ENCODE measurements around the gene ZNF677.
A peak's percentile ranks its signal among the peaks of the same experiment; 100 is the strongest.
"Not testable (repeated sequence)": the region's sequence is repeated elsewhere in the genome, so short reads cannot be mapped to it uniquely, and the experiment has no call there.

Gene ZNF677

DNA sequence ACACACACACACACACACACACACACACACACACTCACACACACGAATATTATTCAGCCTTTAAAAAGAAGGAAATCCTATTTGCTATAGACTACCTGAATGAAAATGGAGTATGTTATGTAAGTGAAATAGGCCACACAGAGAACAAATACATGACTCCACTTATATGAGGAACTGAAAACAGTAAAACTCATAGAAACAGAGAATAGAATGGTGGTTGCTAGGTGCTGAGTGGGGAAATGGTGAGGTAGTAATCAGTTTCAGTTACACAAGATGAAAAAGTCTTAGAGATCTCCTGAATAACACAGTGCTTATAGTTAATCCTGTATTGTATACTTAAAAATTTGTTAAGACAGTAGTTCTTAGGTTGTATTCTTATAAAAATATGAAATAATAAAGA, 8.2 kb downstream of the ZNF677 start:
- Histone ChIP-seq H3K27me3 (ENCODE audit: control insufficient read depth, insufficient read depth, low read length) (no peaks in the 10 kb centered on the region), H3K9ac (ENCODE audit: low read length) (no peak overlapping the region), H3K4me1 (ENCODE audit: control insufficient read depth, low read depth, low read length) (no peaks in the 10 kb centered on the region), H3K4me3 (ENCODE audit: low read length) (no peak overlapping the region), H3K9me3 (ENCODE audit: control insufficient read depth, low read depth, low read length) (peaks cover 69% of the 10 kb centered on the region), H3K27ac (ENCODE audit: low read length) (no peak overlapping the region), H3K36me3 (ENCODE audit: control insufficient read depth, low read depth, low read length) (peaks cover 40% of the 10 kb centered on the region)

GRCh38 chr19:53237114-53237777, 17.4 kb downstream of the ZNF677 start:
- no peak overlapping the region for H3K27ac ChIP-seq (ENCODE audit: low read length)
- no peak overlapping the region for H3K9ac ChIP-seq (ENCODE audit: low read length)
- H3K4me3 ChIP-seq (ENCODE audit: low read length), result no peak overlapping the region
- H3K4me1 ChIP-seq (ENCODE audit: control insufficient read depth, low read depth, low read length), result no peaks in the 10 kb centered on the region
- no peaks in the 10 kb centered on the region for H3K27me3 ChIP-seq (ENCODE audit: control insufficient read depth, insufficient read depth, low read length)
- H3K9me3 ChIP-seq (ENCODE audit: control insufficient read depth, low read depth, low read length), result peaks cover 70% of the 10 kb centered on the region
- H3K36me3 ChIP-seq (ENCODE audit: control insufficient read depth, low read depth, low read length), result peaks cover 31% of the 10 kb centered on the region

GRCh38 chr19:53224606-53225005, 30.1 kb downstream of the ZNF677 start:
- H3K9ac ChIP-seq (ENCODE audit: low read length), result no peak overlapping the region
- H3K27ac ChIP-seq (ENCODE audit: low read length), result no peak overlapping the region
- no peak overlapping the region for H3K4me3 ChIP-seq (ENCODE audit: low read length)
- H3K36me3 ChIP-seq (ENCODE audit: control insufficient read depth, low read depth, low read length), result no peaks in the 10 kb centered on the region
- no peaks in the 10 kb centered on the region for H3K27me3 ChIP-seq (ENCODE audit: control insufficient read depth, insufficient read depth, low read length)
- peaks cover 42% of the 10 kb centered on the region for H3K9me3 ChIP-seq (ENCODE audit: control insufficient read depth, low read depth, low read length)
- no peaks in the 10 kb centered on the region for H3K4me1 ChIP-seq (ENCODE audit: control insufficient read depth, low read depth, low read length)

GRCh38 chr19:53222716-53223115, 32.0 kb downstream of the ZNF677 start:
- not testable (repeated sequence) for H3K4me3 ChIP-seq (ENCODE audit: low read length); H3K36me3 ChIP-seq (ENCODE audit: control insufficient read depth, low read depth, low read length); H3K27me3 ChIP-seq (ENCODE audit: control insufficient read depth, insufficient read depth, low read length); H3K9ac ChIP-seq (ENCODE audit: low read length); H3K27ac ChIP-seq (ENCODE audit: low read length); H3K4me1 ChIP-seq (ENCODE audit: control insufficient read depth, low read depth, low read length)
- H3K9me3 ChIP-seq (ENCODE audit: control insufficient read depth, low read depth, low read length), result peaks cover 35% of the 10 kb centered on the region

- no peaks in the 10 kb centered on the region for H3K4me1 ChIP-seq (ENCODE audit: control insufficient read depth, low read depth, low read length)
- no peak overlapping the region for H3K9ac ChIP-seq (ENCODE audit: low read length)
- H3K9me3 ChIP-seq (ENCODE audit: control insufficient read depth, low read depth, low read length), result peaks cover 53% of the 10 kb centered on the region
- H3K4me3 ChIP-seq (ENCODE audit: low read length), result no peak overlapping the region
- no peaks in the 10 kb centered on the region for H3K36me3 ChIP-seq (ENCODE audit: control insufficient read depth, low read depth, low read length)
- H3K27ac ChIP-seq (ENCODE audit: low read length), result no peak overlapping the region
- no peaks in the 10 kb centered on the region for H3K27me3 ChIP-seq (ENCODE audit: control insufficient read depth, insufficient read depth, low read length)
Measured at GRCh38 chr19:53212703-53213320, 41.9 kb downstream of the ZNF677 start.

DNA sequence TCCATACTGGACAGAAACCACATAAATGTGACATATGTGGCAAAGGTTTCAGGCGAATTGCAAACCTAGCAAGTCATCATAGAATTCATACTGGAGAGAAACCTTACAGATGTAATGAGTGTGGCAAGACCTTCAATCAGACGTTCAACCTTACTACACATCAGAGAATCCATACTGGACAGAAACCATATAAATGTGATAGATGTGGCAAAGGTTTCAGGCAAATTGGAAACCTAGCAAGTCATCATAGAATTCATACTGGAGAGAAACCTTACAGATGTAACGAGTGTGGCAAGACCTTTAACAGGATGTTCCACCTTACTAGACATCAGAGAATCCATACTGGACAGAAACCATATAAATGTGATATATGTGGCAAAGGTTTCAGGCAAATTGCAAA, 43.1 kb downstream of the ZNF677 start:
- not testable (repeated sequence) for H3K27ac ChIP-seq (ENCODE audit: low read length); H3K27me3 ChIP-seq (ENCODE audit: control insufficient read depth, insufficient read depth, low read length); H3K9ac ChIP-seq (ENCODE audit: low read length); H3K4me3 ChIP-seq (ENCODE audit: low read length); H3K36me3 ChIP-seq (ENCODE audit: control insufficient read depth, low read depth, low read length); H3K4me1 ChIP-seq (ENCODE audit: control insufficient read depth, low read depth, low read length)
- peaks cover 47% of the 10 kb centered on the region for H3K9me3 ChIP-seq (ENCODE audit: control insufficient read depth, low read depth, low read length)

- Histone ChIP-seq H3K27me3 (ENCODE audit: control insufficient read depth, insufficient read depth, low read length) (peaks cover 22% of the 10 kb centered on the region), H3K36me3 (ENCODE audit: control insufficient read depth, low read depth, low read length) (no peaks in the 10 kb centered on the region), H3K9ac (ENCODE audit: low read length) (peak overlapping the region; percentile 61), H3K4me1 (ENCODE audit: control insufficient read depth, low read depth, low read length) (peaks cover 4% of the 10 kb centered on the region), H3K27ac (ENCODE audit: low read length) (no peak overlapping the region), H3K4me3 (ENCODE audit: low read length) (peak overlapping the region; percentile 96), H3K9me3 (ENCODE audit: control insufficient read depth, low read depth, low read length) (no peaks in the 10 kb centered on the region)
Measured at GRCh38 chr19:53196777-53197396, 57.8 kb downstream of the ZNF677 start.

DNA sequence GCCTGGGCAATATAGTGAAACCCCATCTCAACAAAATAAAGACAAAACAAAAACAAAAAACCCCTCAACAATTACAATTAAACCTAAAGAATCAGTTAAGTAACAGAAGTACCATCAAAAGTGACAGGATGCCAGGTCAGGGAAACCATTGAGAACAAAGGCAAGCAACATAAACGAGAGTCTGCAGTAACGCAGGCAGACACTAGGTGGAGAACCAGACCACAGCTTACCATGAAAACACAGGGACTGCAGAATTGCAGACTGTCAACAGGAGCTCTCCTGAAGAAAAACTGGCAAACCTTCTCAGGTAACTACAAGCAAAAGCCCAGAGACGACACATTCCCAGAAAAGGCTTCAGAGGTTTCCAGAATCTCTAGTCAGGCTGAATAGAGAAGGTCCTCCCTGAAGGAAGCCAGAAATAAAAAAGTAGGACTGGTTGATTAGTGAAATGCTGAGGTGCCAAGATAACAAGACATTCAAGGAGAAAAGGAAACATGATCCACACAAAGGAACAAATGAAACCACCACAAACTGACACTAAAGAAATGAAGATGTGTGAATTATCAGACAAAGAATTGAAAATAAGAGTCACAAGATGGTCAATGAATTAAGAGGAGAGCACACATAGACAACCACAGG, 59.3 kb downstream of the ZNF677 start:
- no peak overlapping the region for H3K27ac ChIP-seq (ENCODE audit: low read length)
- no peaks in the 10 kb centered on the region for H3K9me3 ChIP-seq (ENCODE audit: control insufficient read depth, low read depth, low read length)
- no peak overlapping the region for H3K9ac ChIP-seq (ENCODE audit: low read length)
- H3K4me1 ChIP-seq (ENCODE audit: control insufficient read depth, low read depth, low read length), result peaks cover 4% of the 10 kb centered on the region
- H3K27me3 ChIP-seq (ENCODE audit: control insufficient read depth, insufficient read depth, low read length), result peaks cover 22% of the 10 kb centered on the region
- H3K4me3 ChIP-seq (ENCODE audit: low read length), result no peak overlapping the region
- no peaks in the 10 kb centered on the region for H3K36me3 ChIP-seq (ENCODE audit: control insufficient read depth, low read depth, low read length)

GRCh38 chr19:53193535-53194222, 61.0 kb downstream of the ZNF677 start:
- H3K4me3 ChIP-seq (ENCODE audit: low read length), result peak overlapping the region; percentile 77
- no peaks in the 10 kb centered on the region for H3K9me3 ChIP-seq (ENCODE audit: control insufficient read depth, low read depth, low read length)
- no peak overlapping the region for H3K27ac ChIP-seq (ENCODE audit: low read length)
- peaks cover 22% of the 10 kb centered on the region for H3K27me3 ChIP-seq (ENCODE audit: control insufficient read depth, insufficient read depth, low read length)
- peak overlapping the region; percentile 63 for H3K9ac ChIP-seq (ENCODE audit: low read length)
- peaks cover 4% of the 10 kb centered on the region for H3K4me1 ChIP-seq (ENCODE audit: control insufficient read depth, low read depth, low read length)
- no peaks in the 10 kb centered on the region for H3K36me3 ChIP-seq (ENCODE audit: control insufficient read depth, low read depth, low read length)

GRCh38 chr19:53192771-53193534, 61.7 kb downstream of the ZNF677 start, which contains the start of gene ZNF665:
Gene ZNF665 (minus strand): TSS chr19:53193358. CDS start chr19:53182898, 10,460 bp downstream.
- H3K9me3 ChIP-seq (ENCODE audit: control insufficient read depth, low read depth, low read length), result no peaks in the 10 kb centered on the region
- H3K27me3 ChIP-seq (ENCODE audit: control insufficient read depth, insufficient read depth, low read length), result peaks cover 22% of the 10 kb centered on the region
- peak within 1 kb of the TSS; percentile 77 for H3K4me3 ChIP-seq (ENCODE audit: low read length)
- H3K4me1 ChIP-seq (ENCODE audit: control insufficient read depth, low read depth, low read length), result peaks cover 4% of the 10 kb centered on the region
- H3K36me3 ChIP-seq (ENCODE audit: control insufficient read depth, low read depth, low read length), result no peaks in the 10 kb centered on the region
- H3K27ac ChIP-seq (ENCODE audit: low read length), result no peak within 1 kb of the TSS
- peak within 1 kb of the TSS; percentile 63 for H3K9ac ChIP-seq (ENCODE audit: low read length)
